Measurements from ENCODE around the gene CYP17A1.

The CYP17A1 gene

GRCh38 chr10:102802920-102803534, 34.2 kb downstream of the CYP17A1 start:
- no peak for DNase-seq

- DNase-seq: no peak
These were observed 35.2 kb downstream of the CYP17A1 start for GRCh38 chr10:102801978-102802377.

GRCh38 chr10:102801496-102801895, 35.7 kb downstream of the CYP17A1 start:
- no peak for DNase-seq

GRCh38 chr10:102800611-102801335, 36.4 kb downstream of the CYP17A1 start:
- no peak for DNase-seq

GRCh38 chr10:102799691-102800471, 37.3 kb downstream of the CYP17A1 start:
- DNase-seq: no peak

GRCh38 chr10:102796407-102797176, 40.6 kb downstream of the CYP17A1 start:
- DNase-seq: no peak

- DNase-seq: no peak
These were observed 41.5 kb downstream of the CYP17A1 start for GRCh38 chr10:102795453-102796406.

- no peak for DNase-seq
These were observed 45.3 kb downstream of the CYP17A1 start for GRCh38 chr10:102791754-102792395.

- no peak for DNase-seq
These were observed 51.4 kb downstream of the CYP17A1 start for GRCh38 chr10:102785818-102786217.

GRCh38 chr10:102783568-102783967, 53.6 kb downstream of the CYP17A1 start:
- DNase-seq: no peak

GRCh38 chr10:102782673-102783551, 54.3 kb downstream of the CYP17A1 start:
- DNase-seq: no peak

GRCh38 chr10:102781921-102782557, 55.2 kb downstream of the CYP17A1 start:
- DNase-seq: no peak

- peak; percentile 10 for DNase-seq
These were observed 55.9 kb downstream of the CYP17A1 start for GRCh38 chr10:102781090-102781920.
